ENCODE measurements around the gene DDX47. TPM values are rescaled to one million over a fixed set of nuclear protein-coding genes. Genes with fewer than 3 reads are reported as not detected.
"Not testable (repeated sequence)": the region's sequence is repeated elsewhere in the genome, so short reads cannot be mapped to it uniquely, and the experiment has no call there.

The DDX47 gene
- total and polyA plus RNA-seq, 4 donors = 20.2 to 37.2 (median 25.9) TPM

DNA sequence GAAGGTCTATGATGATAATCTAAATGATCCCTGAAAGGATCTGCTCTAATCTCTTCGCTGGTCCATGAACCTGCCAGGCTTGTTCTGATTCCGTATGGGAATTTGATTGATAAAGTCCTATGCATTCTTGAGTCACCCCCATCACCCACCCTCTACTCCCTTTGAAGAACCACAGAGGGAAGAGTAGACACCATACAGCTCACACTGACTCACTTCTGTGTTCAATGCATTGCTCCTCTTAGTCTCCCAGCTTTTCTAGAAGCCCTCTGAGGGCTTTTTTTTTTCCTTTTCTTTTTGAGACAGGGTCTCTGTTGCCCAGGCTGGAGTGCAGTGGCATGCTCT, 59.8 kb downstream of the DDX47 start:
- Histone ChIP-seq H3K4me1 (ENCODE audit: control insufficient read depth in 4 of 4, insufficient read depth in 4 of 4, low read length in 3 of 4) (peaks cover 0 to 2% (median 0%) of the 10 kb centered on the region in 4 donors), H3K36me3 (ENCODE audit: control insufficient read depth in 4 of 4, insufficient read depth in 3 of 4, low read depth in 1 of 4, low read length in 3 of 4) (no peaks in the 10 kb centered on the region), H3K27ac (ENCODE audit: low read depth in 1 of 2, low read length in 2 of 2) (no peak overlapping the region), H3K27me3 (ENCODE audit: control insufficient read depth in 4 of 4, insufficient read depth in 4 of 4, low read length in 3 of 4) (no peaks in the 10 kb centered on the region), H3K9ac (ENCODE audit: low read depth in 1 of 2, low read length in 2 of 2) (no peak overlapping the region), H3K4me3 (ENCODE audit: low read depth in 1 of 3, low read length in 3 of 3) (no peak overlapping the region), H3K9me3 (ENCODE audit: control insufficient read depth in 4 of 4, low read length in 3 of 4) (no peaks in the 10 kb centered on the region)
- no peak for DNase-seq (ENCODE audit: low spot score)
- TF ChIP-seq FOXA1 (IDR thresholded peaks at IDR 0.05) = no peak
- TF ChIP-seq, protein P1, sequence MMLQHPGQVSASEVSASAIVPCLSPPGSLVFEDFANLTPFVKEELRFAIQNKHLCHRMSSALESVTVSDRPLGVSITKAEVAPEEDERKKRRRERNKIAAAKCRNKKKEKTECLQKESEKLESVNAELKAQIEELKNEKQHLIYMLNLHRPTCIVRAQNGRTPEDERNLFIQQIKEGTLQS (IDR thresholded peaks at IDR 0.05) = no peak
- TF ChIP-seq, protein P2, sequence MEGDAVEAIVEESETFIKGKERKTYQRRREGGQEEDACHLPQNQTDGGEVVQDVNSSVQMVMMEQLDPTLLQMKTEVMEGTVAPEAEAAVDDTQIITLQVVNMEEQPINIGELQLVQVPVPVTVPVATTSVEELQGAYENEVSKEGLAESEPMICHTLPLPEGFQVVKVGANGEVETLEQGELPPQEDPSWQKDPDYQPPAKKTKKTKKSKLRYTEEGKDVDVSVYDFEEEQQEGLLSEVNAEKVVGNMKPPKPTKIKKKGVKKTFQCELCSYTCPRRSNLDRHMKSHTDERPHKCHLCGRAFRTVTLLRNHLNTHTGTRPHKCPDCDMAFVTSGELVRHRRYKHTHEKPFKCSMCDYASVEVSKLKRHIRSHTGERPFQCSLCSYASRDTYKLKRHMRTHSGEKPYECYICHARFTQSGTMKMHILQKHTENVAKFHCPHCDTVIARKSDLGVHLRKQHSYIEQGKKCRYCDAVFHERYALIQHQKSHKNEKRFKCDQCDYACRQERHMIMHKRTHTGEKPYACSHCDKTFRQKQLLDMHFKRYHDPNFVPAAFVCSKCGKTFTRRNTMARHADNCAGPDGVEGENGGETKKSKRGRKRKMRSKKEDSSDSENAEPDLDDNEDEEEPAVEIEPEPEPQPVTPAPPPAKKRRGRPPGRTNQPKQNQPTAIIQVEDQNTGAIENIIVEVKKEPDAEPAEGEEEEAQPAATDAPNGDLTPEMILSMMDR (IDR thresholded peaks at IDR 0.05; ENCODE audit: low read depth, low read length, missing input control) = no peak
- TF ChIP-seq SP1 (IDR thresholded peaks at IDR 0.05) = no peak
- TF ChIP-seq, protein P3, sequence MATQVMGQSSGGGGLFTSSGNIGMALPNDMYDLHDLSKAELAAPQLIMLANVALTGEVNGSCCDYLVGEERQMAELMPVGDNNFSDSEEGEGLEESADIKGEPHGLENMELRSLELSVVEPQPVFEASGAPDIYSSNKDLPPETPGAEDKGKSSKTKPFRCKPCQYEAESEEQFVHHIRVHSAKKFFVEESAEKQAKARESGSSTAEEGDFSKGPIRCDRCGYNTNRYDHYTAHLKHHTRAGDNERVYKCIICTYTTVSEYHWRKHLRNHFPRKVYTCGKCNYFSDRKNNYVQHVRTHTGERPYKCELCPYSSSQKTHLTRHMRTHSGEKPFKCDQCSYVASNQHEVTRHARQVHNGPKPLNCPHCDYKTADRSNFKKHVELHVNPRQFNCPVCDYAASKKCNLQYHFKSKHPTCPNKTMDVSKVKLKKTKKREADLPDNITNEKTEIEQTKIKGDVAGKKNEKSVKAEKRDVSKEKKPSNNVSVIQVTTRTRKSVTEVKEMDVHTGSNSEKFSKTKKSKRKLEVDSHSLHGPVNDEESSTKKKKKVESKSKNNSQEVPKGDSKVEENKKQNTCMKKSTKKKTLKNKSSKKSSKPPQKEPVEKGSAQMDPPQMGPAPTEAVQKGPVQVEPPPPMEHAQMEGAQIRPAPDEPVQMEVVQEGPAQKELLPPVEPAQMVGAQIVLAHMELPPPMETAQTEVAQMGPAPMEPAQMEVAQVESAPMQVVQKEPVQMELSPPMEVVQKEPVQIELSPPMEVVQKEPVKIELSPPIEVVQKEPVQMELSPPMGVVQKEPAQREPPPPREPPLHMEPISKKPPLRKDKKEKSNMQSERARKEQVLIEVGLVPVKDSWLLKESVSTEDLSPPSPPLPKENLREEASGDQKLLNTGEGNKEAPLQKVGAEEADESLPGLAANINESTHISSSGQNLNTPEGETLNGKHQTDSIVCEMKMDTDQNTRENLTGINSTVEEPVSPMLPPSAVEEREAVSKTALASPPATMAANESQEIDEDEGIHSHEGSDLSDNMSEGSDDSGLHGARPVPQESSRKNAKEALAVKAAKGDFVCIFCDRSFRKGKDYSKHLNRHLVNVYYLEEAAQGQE (IDR thresholded peaks at IDR 0.05) = no peak
- no peak for TF ChIP-seq NR2F2 (IDR thresholded peaks at IDR 0.05)
- no peak for TF ChIP-seq TAF1 (conservative IDR thresholded peaks at IDR 0.05)
- no peak for TF ChIP-seq EGR1 (IDR thresholded peaks at IDR 0.05; ENCODE audit: low read depth in 2 of 2)
- TF ChIP-seq HNF4A (conservative IDR thresholded peaks at IDR 0.05) = no peak
- TF ChIP-seq RAD21 (IDR thresholded peaks at IDR 0.05) = no peak
- no peak for TF ChIP-seq GABPA (IDR thresholded peaks at IDR 0.05 in 1 of 2, conservative IDR thresholded peaks at IDR 0.05 in 1 of 2)
- no peak for TF ChIP-seq YY1 (IDR thresholded peaks at IDR 0.05)
- no peak for TF ChIP-seq HNF4G (IDR thresholded peaks at IDR 0.05)
- 87% methylated on average over 2 of the region's 2 CpGs for WGBS

DNA sequence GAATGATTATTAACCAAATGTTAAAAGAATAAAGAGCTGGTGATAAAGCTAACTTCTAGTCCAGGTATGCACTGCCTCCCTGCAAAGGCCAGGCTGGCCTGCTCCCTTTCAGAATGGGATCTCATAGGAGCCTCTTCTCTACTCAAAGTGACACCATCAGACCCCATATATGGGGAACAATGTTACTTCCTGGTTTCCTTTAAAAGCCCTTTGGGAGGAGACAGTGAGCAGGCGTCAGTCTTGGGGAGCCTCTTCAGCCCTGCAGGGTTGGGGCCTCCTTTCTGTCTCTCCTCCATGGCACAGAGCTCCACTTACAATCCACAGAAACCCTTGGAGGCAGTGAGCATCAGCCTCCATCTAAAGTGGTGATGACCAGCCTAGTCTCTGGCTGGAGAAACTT, 60.9 kb downstream of the DDX47 start:
- H3K27me3 ChIP-seq (ENCODE audit: control insufficient read depth in 4 of 4, insufficient read depth in 4 of 4, low read length in 3 of 4) = no peaks in the 10 kb centered on the region
- H3K36me3 ChIP-seq (ENCODE audit: control insufficient read depth in 4 of 4, insufficient read depth in 3 of 4, low read depth in 1 of 4, low read length in 3 of 4) = no peaks in the 10 kb centered on the region
- no peak for DNase-seq (ENCODE audit: low spot score)
- H3K4me3 ChIP-seq (ENCODE audit: low read depth in 1 of 3, low read length in 3 of 3) = no peak overlapping the region
- H3K4me1 ChIP-seq (ENCODE audit: control insufficient read depth in 4 of 4, insufficient read depth in 4 of 4, low read length in 3 of 4) = peaks cover 0 to 2% (median 0%) of the 10 kb centered on the region in 4 donors
- no peak overlapping the region for H3K27ac ChIP-seq (ENCODE audit: low read depth in 1 of 2, low read length in 2 of 2)
- 80% methylated on average over 1 of the region's 1 CpG for WGBS
- no peaks in the 10 kb centered on the region for H3K9me3 ChIP-seq (ENCODE audit: control insufficient read depth in 4 of 4, low read length in 3 of 4)
- H3K9ac ChIP-seq (ENCODE audit: low read depth in 1 of 2, low read length in 2 of 2) = no peak overlapping the region
- TF ChIP-seq, protein P3 (IDR thresholded peaks at IDR 0.05) = no peak
- TF ChIP-seq RXRA (IDR thresholded peaks at IDR 0.05) (no peak), NR2F2 (IDR thresholded peaks at IDR 0.05) (no peak), FOXA2 (IDR thresholded peaks at IDR 0.05) (no peak), EGR1 (IDR thresholded peaks at IDR 0.05; ENCODE audit: low read depth in 2 of 2) (no peak), HNF4G (IDR thresholded peaks at IDR 0.05) (no peak)

DNA sequence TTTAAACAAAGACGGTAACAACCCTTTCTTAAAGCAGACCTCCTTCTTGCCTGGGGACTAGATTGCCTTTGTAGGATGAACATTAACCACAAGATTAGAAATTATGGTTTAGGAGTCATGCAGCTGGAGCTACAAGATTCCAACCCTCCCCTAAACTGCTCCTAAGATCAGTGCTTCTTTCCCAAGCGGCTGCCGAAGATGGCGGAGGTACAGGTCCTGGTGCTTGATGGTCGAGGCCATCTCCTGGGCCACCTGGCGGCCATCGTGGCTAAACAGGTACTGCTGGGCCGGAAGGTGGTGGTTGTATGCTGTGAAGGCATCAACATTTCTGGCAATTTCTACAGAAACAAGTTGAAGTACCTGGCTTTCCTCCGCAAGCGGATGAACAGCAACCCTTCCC, 62.2 kb downstream of the DDX47 start:
- H3K27me3 ChIP-seq (ENCODE audit: control insufficient read depth in 4 of 4, insufficient read depth in 4 of 4, low read length in 3 of 4); H3K27ac ChIP-seq (ENCODE audit: low read depth in 1 of 2, low read length in 2 of 2); H3K4me3 ChIP-seq (ENCODE audit: low read depth in 1 of 3, low read length in 3 of 3); H3K9me3 ChIP-seq (ENCODE audit: control insufficient read depth in 4 of 4, low read length in 3 of 4); H3K9ac ChIP-seq (ENCODE audit: low read depth in 1 of 2, low read length in 2 of 2); DNase-seq (ENCODE audit: low spot score); H3K36me3 ChIP-seq (ENCODE audit: control insufficient read depth in 4 of 4, insufficient read depth in 3 of 4, low read depth in 1 of 4, low read length in 3 of 4); H3K4me1 ChIP-seq (ENCODE audit: control insufficient read depth in 4 of 4, insufficient read depth in 4 of 4, low read length in 3 of 4): not testable (repeated sequence)
- WGBS = 92% methylated on average over 10 of the region's 10 CpGs
